A673 (cell line): ENCODE results near the gene ARHGAP4.

ENCODE experiments used
- CTCF ChIP-seq: fragments of 300-800, 200-600 bp; sonication (generic); conservative IDR thresholded peaks from 2 replicates; pipeline ENCODE4 v1.5.1; 2017; ENCODE audit warnings: low read depth, mild to moderate bottlenecking, antibody characterized with exemption, low read length, moderate library complexity, mixed read lengths
- EZH2 ChIP-seq: fragments of 200-600 bp; sonication (generic); IDR thresholded peaks from 2 replicates; pipeline ENCODE4 v1.6.1; 2017; ENCODE audit warnings: borderline replicate concordance, low read depth, mild to moderate bottlenecking, mixed read lengths, antibody characterized with exemption, low read length; ENCODE audit not compliant: poor library complexity, severe bottlenecking

- TF ChIP-seq CTCF (no peak), EZH2 (no peak)
Measured at GRCh38 chrX:153960077-153960476, 34.0 kb upstream of the ARHGAP4 start.
